H9 (cell line): ENCODE data around the gene KIAA2012. TPM values are rescaled to one million over a fixed set of nuclear protein-coding genes. Genes with fewer than 3 reads are reported as not detected.
A peak's percentile ranks its signal among the peaks of the same experiment; 100 is the strongest.

Source experiments
- DNase-seq: peaks from one replicate; pipeline ENCODE4 v3.0.0-alpha.2; 2017
- H2AFZ ChIP-seq: one replicate; pipeline ENCODE4 v1.6.1; 2013; ENCODE audit warnings: mild to moderate bottlenecking, low read length, control low read depth, moderate library complexity
- H2AK5ac ChIP-seq: 2 replicates; pipeline ENCODE4 v1.6.1; 2013; ENCODE audit warnings: low read length, control low read depth, mixed read lengths; ENCODE audit not compliant: insufficient read length
- H2BK120ac ChIP-seq: one replicate; pipeline ENCODE4 v1.6.1; 2013; ENCODE audit warnings: low read depth, mild to moderate bottlenecking, low read length, control low read depth, inconsistent platforms; ENCODE audit not compliant: poor library complexity, severe bottlenecking
- H2BK12ac ChIP-seq: 2 replicates; pipeline ENCODE4 v1.6.1; 2013; ENCODE audit warnings: low read length, control low read depth, mixed read lengths, low read depth; ENCODE audit not compliant: insufficient read length
- H2BK15ac ChIP-seq: 2 replicates; pipeline ENCODE4 v1.6.1; 2013; ENCODE audit warnings: low read depth, low read length, control low read depth
- H2BK20ac ChIP-seq: one replicate; pipeline ENCODE4 v1.6.1; 2013; ENCODE audit warnings: low read depth, mild to moderate bottlenecking, low read length, control low read depth, inconsistent platforms; ENCODE audit not compliant: poor library complexity, severe bottlenecking
- H2BK5ac ChIP-seq: 2 replicates; pipeline ENCODE4 v1.6.1; 2013; ENCODE audit warnings: low read length, control low read depth, mixed read lengths; ENCODE audit not compliant: insufficient read length
- H3K14ac ChIP-seq: 2 replicates; pipeline ENCODE4 v1.6.1; 2013; ENCODE audit warnings: low read length, control low read depth; ENCODE audit not compliant: insufficient read depth
- H3K18ac ChIP-seq: 2 replicates; pipeline ENCODE4 v1.6.1; 2013; ENCODE audit warnings: low read depth, mild to moderate bottlenecking, mixed read lengths, low read length, control low read depth; ENCODE audit not compliant: insufficient read length
- H3K23ac ChIP-seq: 2 replicates; pipeline ENCODE4 v1.6.1; 2013; ENCODE audit warnings: low read length, control low read depth, mixed read lengths, low read depth; ENCODE audit not compliant: insufficient read length
- H3K23me2 ChIP-seq: 2 replicates; pipeline ENCODE4 v1.6.1; 2013; ENCODE audit warnings: low read depth, mild to moderate bottlenecking, mixed read lengths, low read length, control low read depth; ENCODE audit not compliant: insufficient read length, poor library complexity, severe bottlenecking
- H3K27ac ChIP-seq: 2 replicates; pipeline ENCODE4 v1.5.1; 2013; ENCODE audit warnings: low read length, control low read depth, mixed read lengths, low read depth; ENCODE audit not compliant: insufficient read length
- H3K27me3 ChIP-seq: 2 replicates; pipeline ENCODE4 v1.6.1; 2013; ENCODE audit warnings: low read length, control low read depth, inconsistent platforms; ENCODE audit not compliant: insufficient read depth
- H3K4ac ChIP-seq: 2 replicates; pipeline ENCODE4 v1.6.1; 2013; ENCODE audit warnings: low read depth, mild to moderate bottlenecking, control low read depth, inconsistent platforms, low read length, moderate library complexity
- H3K4me1 ChIP-seq: 2 replicates; pipeline ENCODE4 v1.6.1; 2013; ENCODE audit warnings: low read length, control low read depth, inconsistent platforms; ENCODE audit not compliant: insufficient read depth
- H3K4me2 ChIP-seq: 2 replicates; pipeline ENCODE4 v1.6.1; 2013; ENCODE audit warnings: low read length, control low read depth, mixed read lengths; ENCODE audit not compliant: insufficient read length, insufficient read depth
- H3K56ac ChIP-seq: 2 replicates; pipeline ENCODE4 v1.6.1; 2013; ENCODE audit warnings: low read depth, mild to moderate bottlenecking, mixed read lengths, low read length, control low read depth; ENCODE audit not compliant: insufficient read length
- H3K79me1 ChIP-seq: 2 replicates; pipeline ENCODE4 v1.6.1; 2013; ENCODE audit warnings: low read depth, mild to moderate bottlenecking, moderate library complexity, low read length, control low read depth, inconsistent platforms; ENCODE audit not compliant: insufficient read depth, poor library complexity, severe bottlenecking
- H3K79me2 ChIP-seq: 2 replicates; pipeline ENCODE4 v1.6.1; 2013; ENCODE audit warnings: low read length, control low read depth, inconsistent platforms; ENCODE audit not compliant: insufficient read depth
- H3K9ac ChIP-seq: 2 replicates; pipeline ENCODE4 v1.6.1; 2013; ENCODE audit warnings: low read length, control low read depth, mixed read lengths; ENCODE audit not compliant: insufficient read length; ENCODE audit errors: extremely low read depth
- H3K9me3 ChIP-seq: one replicate; pipeline ENCODE4 v1.6.1; 2013; ENCODE audit warnings: low read depth, low read length, inconsistent platforms; ENCODE audit not compliant: control insufficient read depth
- H3T11ph ChIP-seq: one replicate; pipeline ENCODE4 v1.6.1; 2013; ENCODE audit warnings: mild to moderate bottlenecking, low read length, control low read depth, inconsistent platforms
- H4K20me1 ChIP-seq: one replicate; pipeline ENCODE4 v1.6.1; 2013; ENCODE audit not compliant: control insufficient read depth, insufficient read length, insufficient read depth
- H4K5ac ChIP-seq: 2 replicates; pipeline ENCODE4 v1.6.1; 2013; ENCODE audit warnings: low read depth, mild to moderate bottlenecking, mixed read lengths, low read length, control low read depth; ENCODE audit not compliant: insufficient read length
- H4K8ac ChIP-seq: replicated peaks from 2 replicates; pipeline ENCODE4 v1.6.1; 2013; ENCODE audit warnings: low read length, control low read depth, mixed read lengths, low read depth; ENCODE audit not compliant: insufficient read length
- H4K91ac ChIP-seq: 2 replicates; pipeline ENCODE4 v1.6.1; 2013; ENCODE audit warnings: low read depth, mild to moderate bottlenecking, moderate library complexity, mixed read lengths, low read length, control low read depth; ENCODE audit not compliant: insufficient read length
- H3K27ac Mint-ChIP-seq, 3 experiments: 2 replicates in 2 of 3; 3 replicates in 1 of 3; pipeline ENCODE4 v1.8.0; 2020 to 2021; ENCODE audit warnings: mixed read lengths in 3 of 3, mild to moderate bottlenecking in 1 of 3, moderate library complexity in 1 of 3
- H3K27me3 Mint-ChIP-seq: 2 replicates; pipeline ENCODE4 v1.8.0; 2021; ENCODE audit warnings: low read depth, mild to moderate bottlenecking, moderate library complexity, mixed read lengths
- H3K36me3 Mint-ChIP-seq, 3 experiments: 2 replicates in 2 of 3; 3 replicates in 1 of 3; pipeline ENCODE4 v1.8.0; 2020 to 2021; ENCODE audit warnings: low read depth in 3 of 3, mixed read lengths in 3 of 3; ENCODE audit not compliant: insufficient read depth in 1 of 3
- H3K4me1 Mint-ChIP-seq, 2 experiments: 2 replicates each; pipeline ENCODE4 v1.8.0; 2020; ENCODE audit warnings: mixed read lengths in 2 of 2
- H3K4me3 Mint-ChIP-seq, 2 experiments: 2 replicates in 1 of 2; 3 replicates in 1 of 2; pipeline ENCODE4 v1.8.0; 2020 to 2021; ENCODE audit warnings: mild to moderate bottlenecking in 2 of 2, mixed read lengths in 2 of 2, moderate library complexity in 1 of 2
- H3K9me3 Mint-ChIP-seq, 2 experiments: 2 replicates in 1 of 2; 3 replicates in 1 of 2; pipeline ENCODE4 v1.8.0; 2020; ENCODE audit warnings: mild to moderate bottlenecking in 2 of 2, mixed read lengths in 2 of 2, moderate library complexity in 1 of 2
- CTCF ChIP-seq: fragments of 200-600 bp; sonication (generic); conservative IDR thresholded peaks from 3 replicates; pipeline ENCODE4 v1.8.0; 2021; ENCODE audit warnings: antibody characterized with exemption, mild to moderate bottlenecking
- WGBS: extraction: QIAGEN DNeasy Blood & Tissue Kit; methylation state at CpG from one replicate; pipeline ENCODE4 v1.1.7; 2013; ENCODE audit warnings: missing lambda C conversion rate, low lambda C conversion rate, mixed read lengths; ENCODE audit not compliant: insufficient read length; ENCODE audit errors: extremely low coverage; 5-methylcytosine and 5-hydroxymethylcytosine counted together
- long read RNA-seq: library from polyadenylated mRNA; unstranded; transcript quantifications from one replicate; pipeline ENCODE4 v2.0.0, GENCODE V29; 2020
- total RNA-seq: library from RNA; stranded (reverse); gene quantifications from 2 replicates; pipeline ENCODE4 v1.2.1, GENCODE V29; 2021

KIAA2012 gene
- total RNA-seq = not detected in 2 replicates
- long read RNA-seq = 0 reads

GRCh38 chr2:202072737-202073401, at the start of gene KIAA2012:
TSS of gene KIAA2012 (plus strand) at chr2:202073255. CDS start at chr2:202073628, 373 bp downstream.
- Histone ChIP-seq H3K4ac (no peak within 1 kb of the TSS), H4K8ac (no peak within 1 kb of the TSS), H3K14ac (peak within 1 kb of the TSS; percentile 41; the same call in 1 of the 2 replicates), H3T11ph (no peak within 1 kb of the TSS), H3K79me1 (no peaks in the 10 kb centered on the region), H2BK20ac (no peak within 1 kb of the TSS), H3K18ac (peak within 1 kb of the TSS; percentile 42), H4K5ac (no peak within 1 kb of the TSS), H4K20me1 (no peaks in the 10 kb centered on the region), H4K91ac (no peak within 1 kb of the TSS), H2AK5ac (no peak within 1 kb of the TSS), H2AFZ (no peak within 1 kb of the TSS), H2BK5ac (no peak within 1 kb of the TSS), H3K23ac (no peak within 1 kb of the TSS), H2BK12ac (no peak within 1 kb of the TSS), H3K9ac (no peak within 1 kb of the TSS), H2BK120ac (no peak within 1 kb of the TSS), H3K27ac (no peak within 1 kb of the TSS), H2BK15ac (no peak within 1 kb of the TSS), H3K56ac (no peak within 1 kb of the TSS), H3K4me1 (no peaks in the 10 kb centered on the region), H3K4me2 (no peak within 1 kb of the TSS), H3K27me3 (no peaks in the 10 kb centered on the region), H3K79me2 (no peaks in the 10 kb centered on the region), H3K9me3 (no peaks in the 10 kb centered on the region), H3K23me2 (no peaks in the 10 kb centered on the region)
- Mint-ChIP-seq H3K36me3 (no peaks in the 10 kb centered on the region), H3K4me3 (no peak within 1 kb of the TSS), H3K27ac (no peak within 1 kb of the TSS), H3K4me1 (peaks cover 13 to 17% of the 10 kb centered on the region in 2 experiments), H3K27me3 (no peaks in the 10 kb centered on the region), H3K9me3 (no peaks in the 10 kb centered on the region)
- DNase-seq = peak; percentile 48
- WGBS = no CpG with 5 or more reads among the region's 11 CpGs
- TF ChIP-seq CTCF = no peak
